ENCODE measurements around the gene KLF1.

The KLF1 gene

DNA sequence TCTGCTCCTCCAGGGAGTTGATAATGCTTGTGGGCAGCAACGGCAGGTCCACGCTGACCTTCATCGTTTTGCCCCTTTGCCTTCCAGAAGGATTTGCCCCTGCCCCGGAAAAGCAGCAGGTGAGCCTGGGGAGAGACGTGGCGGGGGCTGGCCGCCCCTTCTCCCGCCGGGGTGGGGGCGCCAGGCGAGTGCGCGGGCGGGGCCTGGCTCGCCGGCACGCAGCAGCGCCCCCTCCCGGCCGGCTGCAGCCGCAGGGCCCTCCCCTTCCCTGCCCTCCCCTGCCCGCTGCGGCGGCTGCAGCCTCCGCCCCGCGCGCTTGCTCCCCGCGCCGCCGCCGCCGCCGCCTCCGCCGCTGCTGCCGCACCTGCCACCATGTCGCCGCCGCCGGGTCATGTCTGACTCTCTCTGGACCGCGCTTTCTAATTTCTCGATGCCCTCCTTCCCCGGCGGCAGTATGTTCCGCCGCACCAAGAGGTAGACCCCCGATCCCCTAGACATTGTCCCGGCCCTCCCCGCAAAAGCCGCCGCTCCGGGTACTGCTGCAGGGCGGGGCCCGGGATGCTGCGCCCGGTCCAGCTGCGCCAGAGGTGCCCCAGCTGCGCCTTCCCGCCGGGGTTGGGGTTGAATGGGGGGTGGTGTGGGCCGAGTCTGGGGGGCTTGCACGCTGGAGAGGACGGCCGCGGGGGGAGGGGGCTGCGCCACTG is 48.7 kb downstream of the KLF1 start, which contains the start of gene MAST1:
Gene MAST1 (plus strand): TSS at position 334 of the 704 bp plus-strand sequence. CDS start 58 bp downstream, at position 392.
- DNase-seq (ENCODE audit: low read depth in 2 of 2), result peak in 1 of 2 donors; percentile 11

DNA sequence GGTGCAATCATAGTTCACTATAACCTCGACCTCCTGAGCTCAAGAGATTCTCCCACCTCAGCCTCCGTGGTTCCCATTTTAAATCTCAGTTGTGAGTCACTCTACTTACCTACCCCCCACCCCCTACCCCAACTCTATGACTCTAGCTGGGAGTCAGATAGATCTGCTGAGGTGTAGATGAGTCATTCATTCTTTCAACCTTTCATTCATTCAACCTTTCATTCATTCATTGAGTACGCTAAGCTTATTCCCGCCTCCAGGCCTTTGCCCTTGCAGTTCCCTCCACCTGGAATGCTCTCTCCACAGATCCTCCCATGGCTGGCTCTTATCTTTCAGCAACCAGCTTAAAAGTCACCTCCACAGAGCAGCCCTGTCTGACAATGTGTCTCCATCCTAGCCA is 49.8 kb downstream of the KLF1 start:
- no peak for DNase-seq (ENCODE audit: low read depth in 2 of 2)

DNA sequence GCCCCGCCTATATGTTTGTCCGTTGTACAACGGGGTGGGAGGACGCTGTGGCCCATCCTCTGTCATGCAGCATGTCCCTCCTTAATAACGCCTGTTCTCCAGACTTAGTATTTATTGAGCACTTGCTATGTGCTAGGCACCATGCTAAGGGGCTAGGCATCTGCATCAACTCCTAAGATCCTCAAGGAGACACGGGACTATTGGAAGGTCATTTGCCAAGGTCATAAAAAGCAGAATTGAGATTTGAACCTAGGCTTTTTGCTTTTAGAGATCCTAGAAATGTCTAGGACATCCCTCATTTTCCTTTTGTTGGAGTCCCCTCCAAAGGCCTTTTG is 50.5 kb downstream of the KLF1 start:
- DNase-seq (ENCODE audit: low read depth in 2 of 2), result no peak

DNA sequence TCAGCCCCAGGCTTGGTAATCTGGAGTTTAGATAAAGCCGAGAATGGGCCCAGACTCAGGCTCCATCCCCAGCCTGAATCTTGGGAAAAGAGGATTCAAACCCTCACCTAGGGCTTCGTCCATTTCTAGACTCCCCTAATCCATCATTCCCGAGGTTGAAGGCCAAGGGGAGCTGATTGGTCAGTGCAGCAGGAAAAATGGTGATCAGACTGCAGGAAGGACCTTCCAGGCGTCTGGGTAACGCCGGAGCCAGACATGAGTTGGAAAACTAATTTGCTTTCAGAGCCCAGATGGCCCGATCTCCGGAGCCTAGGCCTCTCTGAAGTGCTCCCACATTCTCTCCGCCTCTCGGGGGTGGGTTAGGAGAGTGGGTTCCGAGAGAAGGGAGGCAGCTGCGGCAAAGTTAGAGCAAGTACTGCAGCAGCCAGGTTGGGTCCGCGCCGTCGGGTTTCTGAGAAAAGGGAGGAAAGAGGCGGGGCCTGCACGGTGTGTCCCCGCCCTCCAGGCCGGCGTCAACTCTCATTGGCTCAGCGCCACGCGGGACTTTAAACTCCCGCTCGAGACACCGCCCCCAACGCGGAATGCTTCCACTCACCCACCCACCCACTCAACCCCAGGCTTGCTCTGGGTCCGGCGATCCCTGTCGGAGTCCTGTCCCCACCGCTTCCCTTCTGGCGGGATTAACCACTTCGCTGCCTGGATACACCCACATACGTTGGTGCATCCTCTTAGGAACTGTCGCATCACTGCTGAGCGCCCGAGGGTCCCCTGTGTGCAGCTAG is 51.8 kb downstream of the KLF1 start:
- DNase-seq (ENCODE audit: low read depth in 2 of 2), result no peak

DNA sequence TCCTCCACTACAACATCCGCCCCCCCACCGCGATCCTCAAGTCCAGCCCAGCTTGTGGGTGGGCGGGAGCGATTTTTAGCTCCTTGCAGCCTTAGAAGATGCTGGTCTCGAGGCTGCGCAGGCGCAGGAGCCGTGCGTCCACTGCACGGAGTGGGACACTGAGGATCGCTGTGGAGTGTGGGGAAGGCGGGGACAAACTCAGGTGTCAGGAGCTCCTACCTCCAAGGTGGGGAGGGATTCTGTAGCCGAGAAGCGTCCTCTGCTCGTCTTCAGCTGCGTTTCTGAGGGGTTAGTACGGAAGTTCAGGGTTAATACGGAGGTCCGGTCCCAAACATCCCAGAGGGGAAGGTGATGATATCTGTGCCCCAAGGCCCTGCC is 52.4 kb downstream of the KLF1 start, which contains the start of gene RTBDN:
Gene RTBDN (minus strand): TSS at position 14 of the 378 bp plus-strand sequence. CDS start 4,600 bp downstream, outside the sequence.
- DNase-seq (ENCODE audit: low read depth in 2 of 2), result no peak
